Neural progenitor cell (in vitro differentiated cells): ENCODE measurements around the gene EAF2.

Source experiments
- EZH2 ChIP-seq: fragments of 200-600 bp; sonication (generic); IDR thresholded peaks from 2 replicates; pipeline ENCODE4 v1.6.1; 2017; ENCODE audit warnings: antibody characterized with exemption, mild to moderate bottlenecking, moderate library complexity
- EZH2phosphoT487 ChIP-seq: fragments of 200-600 bp; sonication (generic); IDR thresholded peaks from 2 replicates; pipeline ENCODE4 v1.6.1; 2017; ENCODE audit warnings: antibody characterized with exemption
- TF ChIP-seq, protein P1 (sequence below): fragments of 200-600 bp; sonication (generic); IDR thresholded peaks from 2 replicates; pipeline ENCODE4 v1.5.1; 2017; ENCODE audit warnings: antibody characterized with exemption, mild to moderate bottlenecking

DNA sequence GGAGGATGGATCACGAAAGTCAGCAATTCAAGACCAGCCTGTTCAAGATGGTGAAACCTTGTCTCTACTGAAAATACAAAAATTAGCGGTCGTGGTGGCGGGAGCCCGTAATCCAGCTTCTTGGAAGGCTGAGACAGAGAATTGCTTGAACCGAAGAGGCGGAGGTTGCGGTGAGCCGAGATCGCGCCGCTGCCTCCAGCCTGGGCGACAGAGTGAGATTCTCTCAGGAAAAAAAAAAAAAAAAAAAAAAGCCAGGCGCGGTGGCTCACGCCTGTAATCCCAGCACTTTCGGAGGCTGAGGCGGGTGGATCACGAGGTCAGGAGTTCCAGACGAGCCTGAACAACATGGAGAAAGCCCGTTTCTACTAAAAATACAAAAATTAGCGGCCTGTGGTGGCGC is 5.0 kb downstream of the EAF2 start:
- TF ChIP-seq, protein P1, sequence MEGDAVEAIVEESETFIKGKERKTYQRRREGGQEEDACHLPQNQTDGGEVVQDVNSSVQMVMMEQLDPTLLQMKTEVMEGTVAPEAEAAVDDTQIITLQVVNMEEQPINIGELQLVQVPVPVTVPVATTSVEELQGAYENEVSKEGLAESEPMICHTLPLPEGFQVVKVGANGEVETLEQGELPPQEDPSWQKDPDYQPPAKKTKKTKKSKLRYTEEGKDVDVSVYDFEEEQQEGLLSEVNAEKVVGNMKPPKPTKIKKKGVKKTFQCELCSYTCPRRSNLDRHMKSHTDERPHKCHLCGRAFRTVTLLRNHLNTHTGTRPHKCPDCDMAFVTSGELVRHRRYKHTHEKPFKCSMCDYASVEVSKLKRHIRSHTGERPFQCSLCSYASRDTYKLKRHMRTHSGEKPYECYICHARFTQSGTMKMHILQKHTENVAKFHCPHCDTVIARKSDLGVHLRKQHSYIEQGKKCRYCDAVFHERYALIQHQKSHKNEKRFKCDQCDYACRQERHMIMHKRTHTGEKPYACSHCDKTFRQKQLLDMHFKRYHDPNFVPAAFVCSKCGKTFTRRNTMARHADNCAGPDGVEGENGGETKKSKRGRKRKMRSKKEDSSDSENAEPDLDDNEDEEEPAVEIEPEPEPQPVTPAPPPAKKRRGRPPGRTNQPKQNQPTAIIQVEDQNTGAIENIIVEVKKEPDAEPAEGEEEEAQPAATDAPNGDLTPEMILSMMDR: no peak
- no peak for TF ChIP-seq EZH2phosphoT487
- no peak for TF ChIP-seq EZH2
